HEK293T (cell line): ENCODE measurements around the gene ARHGEF26.

Source experiments
- CTCF ChIA-PET: fragments of 350-600 bp; formaldehyde crosslinking; extraction: SDS; loops from one replicate; lab custom pipeline; 2021; ENCODE audit warnings: antibody characterized with exemption, inconsistent platforms; lab: Yijun Ruan, JAX
- POLR2A ChIA-PET: fragments of 350-600 bp; formaldehyde crosslinking; extraction: SDS; loops from one replicate; lab custom pipeline; 2020; ENCODE audit warnings: antibody characterized with exemption, inconsistent platforms; lab: Yijun Ruan, JAX
- DNase-seq: peaks from one replicate; pipeline ENCODE4 v3.0.0; 2012; ENCODE audit warnings: mixed read lengths; ENCODE audit errors: extremely low spot score
- ARNT ChIP-seq: fragments of 450-650 bp; IDR thresholded peaks from 2 replicates; pipeline ENCODE4 v1.6.1; 2017; ENCODE audit warnings: mild to moderate bottlenecking
- BHLHE40 ChIP-seq: fragments of 450-650 bp; IDR thresholded peaks from 2 replicates; pipeline ENCODE4 v1.6.1; 2016; ENCODE audit warnings: mild to moderate bottlenecking, moderate library complexity, borderline replicate concordance
- CTBP1 ChIP-seq: fragments of 450-650 bp; IDR thresholded peaks from 2 replicates; pipeline ENCODE4 v1.6.1; 2016; ENCODE audit warnings: borderline replicate concordance
- ELF4 ChIP-seq: fragments of 450-650 bp; IDR thresholded peaks from 2 replicates; pipeline ENCODE4 v1.6.1; 2017; ENCODE audit warnings: antibody characterized with exemption
- FOXA1 ChIP-seq: fragments of 450-650 bp; IDR thresholded peaks from 2 replicates; pipeline ENCODE4 v1.6.1; 2016; ENCODE audit warnings: mild to moderate bottlenecking
- FOXK2 ChIP-seq: fragments of 450-650 bp; IDR thresholded peaks from 2 replicates; pipeline ENCODE4 v1.6.1; 2016; ENCODE audit warnings: mild to moderate bottlenecking
- FOXM1 ChIP-seq: fragments of 450-650 bp; IDR thresholded peaks from 2 replicates; pipeline ENCODE4 v1.6.1; 2017; ENCODE audit warnings: mild to moderate bottlenecking, borderline replicate concordance
- HDGF ChIP-seq: fragments of 450-650 bp; IDR thresholded peaks from 2 replicates; pipeline ENCODE4 v1.6.1; 2017; ENCODE audit warnings: antibody characterized with exemption, borderline replicate concordance
- L3MBTL2 ChIP-seq: fragments of 450-650 bp; conservative IDR thresholded peaks from 2 replicates; pipeline ENCODE4 v1.6.1; 2016; ENCODE audit warnings: mild to moderate bottlenecking
- LEF1 ChIP-seq: fragments of 450-650 bp; IDR thresholded peaks from 2 replicates; pipeline ENCODE4 v1.6.1; 2017; ENCODE audit warnings: mild to moderate bottlenecking, borderline replicate concordance
- NFRKB ChIP-seq: fragments of 450-650 bp; IDR thresholded peaks from 2 replicates; pipeline ENCODE4 v1.6.1; 2016; ENCODE audit warnings: mild to moderate bottlenecking, moderate library complexity
- SP1 ChIP-seq: fragments of 450-650 bp; IDR thresholded peaks from 2 replicates; pipeline ENCODE4 v1.6.1; 2017
- SUZ12 ChIP-seq: fragments of 450-650 bp; IDR thresholded peaks from 2 replicates; pipeline ENCODE4 v1.6.1; 2016; ENCODE audit warnings: mild to moderate bottlenecking
- TARDBP ChIP-seq: fragments of 450-650 bp; IDR thresholded peaks from 2 replicates; pipeline ENCODE4 v1.6.1; 2016
- ZNF384 ChIP-seq: fragments of 450-650 bp; IDR thresholded peaks from 2 replicates; pipeline ENCODE4 v1.6.1; 2016
- TF ChIP-seq, protein P1 (sequence below): fragments of 450-650 bp; IDR thresholded peaks from 2 replicates; pipeline ENCODE4 v1.6.1; 2016

Gene ARHGEF26

DNA sequence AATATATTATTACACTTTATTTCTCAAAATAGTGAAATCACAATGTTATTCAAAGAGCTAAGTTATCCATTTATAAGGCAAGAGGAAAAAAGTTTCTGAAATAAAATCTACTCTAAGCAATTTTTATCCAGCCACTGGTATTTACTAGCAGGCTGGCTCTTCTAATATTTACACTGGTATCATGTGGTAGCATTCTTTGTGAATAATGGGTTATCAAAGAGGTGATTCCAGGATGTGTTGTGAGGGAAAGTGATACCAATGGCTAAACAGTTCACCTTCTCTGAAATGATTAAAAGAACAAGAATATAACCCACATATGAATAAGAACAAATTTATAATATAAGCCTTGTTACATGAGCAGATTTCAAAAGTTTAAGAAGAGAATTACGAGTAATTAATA is 159.0 kb downstream of the ARHGEF26 start:
- TF ChIP-seq CTBP1: no peak
- no peak for TF ChIP-seq TARDBP
- no peak for TF ChIP-seq SUZ12
- TF ChIP-seq L3MBTL2: no peak
- no peak for TF ChIP-seq FOXM1
- ChIA-PET POLR2A (no interaction called here), CTCF (no interaction called here)
- DNase-seq: no peak

DNA sequence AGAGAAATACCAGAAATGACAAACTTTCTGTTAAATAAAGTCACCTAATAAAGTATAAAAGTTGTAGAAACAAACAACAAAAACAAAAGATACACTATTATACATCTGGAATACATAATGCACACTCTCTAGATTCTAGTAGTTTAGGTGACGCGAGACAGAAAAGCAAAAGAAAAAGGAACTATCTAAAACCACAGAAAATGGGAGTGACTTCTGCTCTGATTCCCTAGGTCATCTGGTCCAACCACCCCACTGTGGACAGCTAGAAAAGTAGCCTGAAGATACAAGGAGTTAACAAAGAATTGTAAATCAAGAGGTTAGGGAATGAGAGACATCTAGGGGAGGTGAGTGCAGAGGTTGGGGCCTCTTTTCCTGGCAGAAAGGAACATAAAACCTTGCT is 164.0 kb downstream of the ARHGEF26 start:
- DNase-seq: no peak
- TF ChIP-seq SP1 (no peak), BHLHE40 (no peak), L3MBTL2 (no peak), SUZ12 (no peak), FOXA1 (no peak), FOXM1 (no peak), ZNF384 (no peak), LEF1 (no peak)
- ChIA-PET POLR2A (no interaction called here), CTCF (no interaction called here)

DNA sequence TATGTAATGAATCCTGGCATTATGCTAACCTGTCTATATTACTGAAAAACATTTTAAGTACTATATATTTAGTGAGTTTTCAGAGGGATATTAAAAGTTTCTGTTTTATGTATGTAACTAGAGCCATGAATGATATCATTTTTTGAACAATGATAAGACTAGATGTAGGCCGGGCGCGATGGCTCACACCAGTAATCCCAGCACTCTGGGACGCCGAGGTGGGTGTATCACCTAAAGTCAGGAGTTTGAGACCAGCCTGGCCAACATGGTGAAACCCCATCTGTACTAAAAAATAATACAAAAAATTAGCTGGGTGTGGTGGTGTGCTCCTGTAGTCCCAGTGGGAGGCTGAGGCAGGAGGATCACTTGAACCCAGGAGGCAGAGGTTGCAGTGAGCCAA is 169.0 kb downstream of the ARHGEF26 start:
- no peak for DNase-seq
- TF ChIP-seq, protein P1, sequence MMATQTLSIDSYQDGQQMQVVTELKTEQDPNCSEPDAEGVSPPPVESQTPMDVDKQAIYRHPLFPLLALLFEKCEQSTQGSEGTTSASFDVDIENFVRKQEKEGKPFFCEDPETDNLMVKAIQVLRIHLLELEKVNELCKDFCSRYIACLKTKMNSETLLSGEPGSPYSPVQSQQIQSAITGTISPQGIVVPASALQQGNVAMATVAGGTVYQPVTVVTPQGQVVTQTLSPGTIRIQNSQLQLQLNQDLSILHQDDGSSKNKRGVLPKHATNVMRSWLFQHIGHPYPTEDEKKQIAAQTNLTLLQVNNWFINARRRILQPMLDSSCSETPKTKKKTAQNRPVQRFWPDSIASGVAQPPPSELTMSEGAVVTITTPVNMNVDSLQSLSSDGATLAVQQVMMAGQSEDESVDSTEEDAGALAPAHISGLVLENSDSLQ: no peak
- TF ChIP-seq LEF1 (no peak), SP1 (no peak)
- ChIA-PET POLR2A (no interaction called here), CTCF (no interaction called here)

DNA sequence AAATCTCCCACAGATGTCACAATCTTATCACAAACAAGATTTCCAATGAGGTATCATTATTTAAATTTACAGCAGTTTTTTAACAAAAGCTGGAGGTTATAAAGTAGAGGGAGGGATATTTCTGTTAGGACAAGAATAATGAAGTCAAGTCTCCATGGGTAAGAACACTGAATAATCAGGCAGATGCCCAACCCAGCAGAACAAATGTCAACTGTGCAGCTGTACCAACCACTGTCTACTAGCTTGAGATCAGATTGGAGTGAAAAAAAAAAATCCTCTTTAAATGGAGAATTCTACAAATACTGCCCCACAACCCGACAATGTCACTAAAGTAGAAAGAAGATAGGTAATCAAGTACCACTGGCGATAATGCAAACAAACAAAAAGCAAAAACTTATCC is 172.8 kb downstream of the ARHGEF26 start:
- POLR2A ChIA-PET: no interaction called here
- TF ChIP-seq L3MBTL2: no peak
- no peak for TF ChIP-seq NFRKB
- TF ChIP-seq TARDBP: no peak
- TF ChIP-seq BHLHE40: no peak
- no peak for TF ChIP-seq LEF1
- no peak for TF ChIP-seq SP1
- TF ChIP-seq FOXA1: no peak
- TF ChIP-seq, protein P1: no peak
- TF ChIP-seq SUZ12: no peak
- no peak for TF ChIP-seq ELF4
- TF ChIP-seq FOXK2: no peak
- TF ChIP-seq HDGF: no peak
- no peak for TF ChIP-seq FOXM1
- DNase-seq: no peak
- CTCF ChIA-PET: no interaction called here

DNA sequence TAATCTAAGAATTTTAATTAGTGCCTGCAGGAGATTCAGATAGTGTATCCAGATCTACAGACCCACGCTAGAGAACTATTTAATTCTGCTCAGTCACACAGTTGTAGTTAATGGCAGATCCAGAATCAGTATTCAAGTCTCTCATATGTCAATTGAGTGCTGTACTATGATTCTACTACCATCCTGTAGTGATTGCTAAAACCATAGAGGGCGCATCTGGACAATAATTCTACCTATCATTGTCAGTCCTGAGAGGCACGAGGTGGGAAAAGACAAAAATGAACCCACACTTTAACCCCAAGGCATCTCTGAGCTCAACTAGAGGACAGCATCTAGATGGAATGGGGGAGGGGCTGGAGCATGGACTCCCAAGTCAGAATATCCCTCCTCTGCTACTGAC is 180.4 kb downstream of the ARHGEF26 start:
- POLR2A ChIA-PET: no interaction called here
- DNase-seq: no peak
- TF ChIP-seq TARDBP (no peak), LEF1 (no peak), ARNT (no peak), BHLHE40 (no peak), CTBP1 (no peak), HDGF (no peak), FOXM1 (no peak), NFRKB (no peak), SP1 (no peak), FOXA1 (no peak), ZNF384 (no peak), SUZ12 (no peak), L3MBTL2 (no peak), ELF4 (no peak), FOXK2 (no peak)
- TF ChIP-seq, protein P1: no peak
- CTCF ChIA-PET: interaction anchor here (0.7 kb wide), 1 partner anchor 427 kb away, joined by 7 read pairs; no protein-coding TSS in a partner anchor

DNA sequence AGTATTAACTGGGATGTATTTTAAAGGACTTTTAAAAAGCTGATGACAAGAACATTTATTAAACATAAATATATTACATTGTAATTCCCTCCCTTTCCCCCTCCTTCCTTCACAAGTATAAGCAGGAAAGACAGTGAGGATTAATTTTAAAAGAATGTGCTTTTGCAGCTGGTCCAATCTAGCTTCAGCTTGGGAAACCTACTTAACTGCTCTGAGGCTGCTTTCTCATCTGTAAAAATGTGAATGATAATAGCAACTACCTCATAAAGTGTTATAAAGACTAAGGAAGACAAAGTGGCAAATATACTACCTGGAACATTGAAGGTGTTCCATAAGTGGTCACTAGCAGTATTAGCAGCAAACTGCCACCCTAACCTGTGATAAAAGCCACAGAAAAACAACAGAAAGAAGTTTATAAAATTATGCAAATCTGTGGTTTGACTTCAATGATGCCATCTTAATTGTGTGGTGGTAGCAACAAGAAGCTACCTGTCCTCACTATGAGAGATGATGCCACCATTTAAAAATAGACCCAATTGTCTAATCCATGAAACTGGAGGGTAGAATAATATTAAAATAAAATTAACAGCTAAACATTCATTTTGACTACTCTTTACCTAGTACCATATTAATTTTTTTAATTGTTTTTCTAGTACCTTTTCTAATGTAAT is 183.1 kb downstream of the ARHGEF26 start:
- TF ChIP-seq LEF1: no peak
- no peak for TF ChIP-seq SUZ12
- no peak for TF ChIP-seq SP1
- no peak for TF ChIP-seq HDGF
- no peak for TF ChIP-seq NFRKB
- TF ChIP-seq ZNF384: no peak
- TF ChIP-seq FOXK2: no peak
- no peak for TF ChIP-seq TARDBP
- TF ChIP-seq L3MBTL2: no peak
- CTCF ChIA-PET: no interaction called here
- POLR2A ChIA-PET: no interaction called here
- no peak for DNase-seq
